OCI-LY7 (cell line): ENCODE results near the gene TMEM204.

Source experiments
- EZH2phosphoT487 ChIP-seq: fragments of 200-600 bp; sonication (generic); IDR thresholded peaks from 2 replicates; pipeline ENCODE4 v1.6.1; 2018; ENCODE audit warnings: low read depth, borderline replicate concordance, mild to moderate bottlenecking, mixed run types, antibody characterized with exemption, low read length, moderate library complexity, mixed read lengths
- TF ChIP-seq, protein P1 (sequence below): fragments of 200-600 bp; sonication (generic); conservative IDR thresholded peaks from 2 replicates; pipeline ENCODE4 v1.5.1; 2014; ENCODE audit warnings: mild to moderate bottlenecking, antibody characterized with exemption, low read length, moderate library complexity, mixed read lengths

DNA sequence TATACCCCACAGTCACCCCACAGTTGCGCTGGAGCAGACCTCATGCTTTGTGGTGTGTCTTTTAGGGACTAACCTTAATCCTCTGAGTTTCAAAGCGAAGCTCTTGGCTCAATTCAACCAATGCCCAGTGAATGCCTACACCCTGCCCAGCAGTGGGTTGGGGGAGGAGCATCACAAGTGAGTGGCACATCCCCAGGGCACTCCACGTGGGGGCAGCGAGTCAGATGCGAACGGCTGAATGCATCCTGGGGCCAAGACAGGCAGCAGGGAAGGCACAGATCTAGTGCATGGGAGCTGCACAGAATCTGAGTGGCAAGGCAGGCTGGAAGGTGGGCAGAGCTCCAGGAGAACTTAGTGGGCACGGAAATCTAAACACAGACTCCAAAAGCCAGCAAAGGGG lies 39.2 kb downstream of the TMEM204 start:
- TF ChIP-seq, protein P1, sequence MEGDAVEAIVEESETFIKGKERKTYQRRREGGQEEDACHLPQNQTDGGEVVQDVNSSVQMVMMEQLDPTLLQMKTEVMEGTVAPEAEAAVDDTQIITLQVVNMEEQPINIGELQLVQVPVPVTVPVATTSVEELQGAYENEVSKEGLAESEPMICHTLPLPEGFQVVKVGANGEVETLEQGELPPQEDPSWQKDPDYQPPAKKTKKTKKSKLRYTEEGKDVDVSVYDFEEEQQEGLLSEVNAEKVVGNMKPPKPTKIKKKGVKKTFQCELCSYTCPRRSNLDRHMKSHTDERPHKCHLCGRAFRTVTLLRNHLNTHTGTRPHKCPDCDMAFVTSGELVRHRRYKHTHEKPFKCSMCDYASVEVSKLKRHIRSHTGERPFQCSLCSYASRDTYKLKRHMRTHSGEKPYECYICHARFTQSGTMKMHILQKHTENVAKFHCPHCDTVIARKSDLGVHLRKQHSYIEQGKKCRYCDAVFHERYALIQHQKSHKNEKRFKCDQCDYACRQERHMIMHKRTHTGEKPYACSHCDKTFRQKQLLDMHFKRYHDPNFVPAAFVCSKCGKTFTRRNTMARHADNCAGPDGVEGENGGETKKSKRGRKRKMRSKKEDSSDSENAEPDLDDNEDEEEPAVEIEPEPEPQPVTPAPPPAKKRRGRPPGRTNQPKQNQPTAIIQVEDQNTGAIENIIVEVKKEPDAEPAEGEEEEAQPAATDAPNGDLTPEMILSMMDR = no peak
- no peak for TF ChIP-seq EZH2phosphoT487
